GM21381 (cell line): ENCODE results near the gene LPP.

Experiments used
- ATAC-seq: cut with Tn5 transposase; IDR thresholded peaks from one replicate; pipeline ENCODE4 v1.9.1; 2021; ENCODE audit warnings: mild to moderate bottlenecking, moderate library complexity; ENCODE audit not compliant: unreplicated experiment

The LPP gene

DNA sequence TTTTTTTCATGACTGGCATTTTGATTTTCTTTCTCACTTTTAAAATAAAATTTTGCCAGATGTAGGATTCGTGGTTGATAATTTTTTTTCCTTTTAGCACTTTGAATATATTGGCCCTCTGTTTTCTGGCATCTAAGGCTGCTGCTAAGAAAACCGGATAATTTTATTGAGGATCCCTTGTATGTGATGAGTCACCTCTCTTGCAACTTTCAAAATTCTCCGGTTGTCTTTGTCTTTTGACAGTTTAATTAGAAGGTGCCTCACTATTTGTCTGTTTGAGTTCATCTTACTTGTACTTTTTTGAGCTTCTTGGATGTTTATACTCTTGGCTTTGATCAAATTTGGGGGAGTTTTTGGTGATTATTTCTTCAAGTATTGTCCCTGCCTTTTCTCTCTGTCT is 349.7 kb downstream of the LPP start:
- no peak for ATAC-seq

DNA sequence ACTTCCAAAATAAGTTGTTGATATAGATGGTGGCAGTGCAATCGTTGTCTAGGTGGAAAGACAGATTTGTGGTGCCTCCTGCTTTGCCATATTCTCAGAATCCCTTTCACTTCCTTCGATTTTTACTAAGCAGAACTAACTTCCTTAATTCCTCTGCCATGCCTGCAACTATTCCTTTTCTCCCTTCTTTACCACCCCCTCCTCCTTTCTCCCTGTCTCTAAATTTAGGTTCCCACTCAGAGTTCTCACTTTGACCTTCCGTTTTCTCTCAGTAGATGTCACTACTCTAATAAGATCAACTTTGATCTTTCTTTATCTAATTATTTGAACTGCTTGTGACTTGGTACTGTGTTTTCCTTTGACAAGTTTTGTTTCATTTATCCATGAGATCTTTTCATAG is 351.2 kb downstream of the LPP start:
- ATAC-seq = no peak

DNA sequence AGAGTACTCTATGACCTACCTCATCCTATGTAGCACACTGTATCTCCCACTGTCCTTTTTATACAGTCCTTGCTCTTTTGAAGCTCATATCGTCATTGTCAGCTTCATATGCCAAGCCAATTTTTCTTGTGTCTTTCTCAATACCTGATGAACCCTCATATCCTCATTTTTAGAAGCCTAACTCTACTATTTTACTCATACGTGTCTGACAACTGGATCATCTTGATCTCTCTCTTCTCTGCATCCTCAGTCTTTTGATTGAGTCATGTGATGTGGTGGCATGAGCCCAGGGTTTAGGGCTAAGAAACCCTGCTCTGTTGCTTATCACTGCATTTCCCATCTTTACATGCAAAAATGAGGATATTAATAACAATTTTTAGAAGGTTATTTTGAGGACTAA is 352.0 kb downstream of the LPP start:
- ATAC-seq = no peak

DNA sequence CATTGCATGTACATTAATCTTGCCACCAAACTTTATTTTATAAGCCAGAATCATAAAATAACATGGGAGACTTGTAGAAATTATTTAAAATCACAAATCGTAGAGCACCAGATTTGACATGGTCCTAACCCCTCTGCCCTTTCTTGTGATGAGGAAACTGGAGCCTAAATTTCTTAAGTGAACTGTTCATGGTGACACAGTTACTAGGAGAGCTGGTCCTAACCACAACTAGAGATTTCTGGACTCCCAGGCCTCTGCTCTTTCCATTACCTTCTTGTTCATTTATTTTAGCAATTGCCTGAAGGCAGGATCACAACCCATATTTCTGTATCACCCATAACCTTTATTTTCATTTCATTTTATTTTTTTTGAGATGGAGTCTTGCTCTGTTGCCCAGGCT is 352.5 kb downstream of the LPP start:
- ATAC-seq = no peak

DNA sequence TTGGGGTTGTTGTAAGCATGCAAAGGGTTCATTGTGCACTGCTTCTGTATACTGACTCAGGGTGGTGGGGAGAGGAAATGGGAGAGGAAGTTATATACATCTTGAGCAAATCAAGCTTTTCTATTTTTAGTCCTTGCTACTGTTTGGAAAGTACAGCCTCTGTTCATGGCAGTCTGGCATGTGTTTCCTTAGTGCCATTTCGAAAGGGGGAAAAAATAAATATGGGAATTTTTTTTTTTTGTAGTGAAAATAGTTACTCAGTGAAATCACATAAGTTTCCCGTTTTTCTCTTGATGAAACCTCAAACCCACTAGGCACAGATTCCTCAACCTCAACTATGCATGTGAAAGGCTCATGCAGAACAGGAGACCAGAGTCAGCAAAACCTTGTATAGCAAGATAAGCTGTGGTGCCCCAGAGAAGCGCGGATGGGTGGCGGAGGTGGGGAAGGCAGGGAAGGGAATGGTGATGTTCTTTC is 353.3 kb downstream of the LPP start:
- no peak for ATAC-seq

DNA sequence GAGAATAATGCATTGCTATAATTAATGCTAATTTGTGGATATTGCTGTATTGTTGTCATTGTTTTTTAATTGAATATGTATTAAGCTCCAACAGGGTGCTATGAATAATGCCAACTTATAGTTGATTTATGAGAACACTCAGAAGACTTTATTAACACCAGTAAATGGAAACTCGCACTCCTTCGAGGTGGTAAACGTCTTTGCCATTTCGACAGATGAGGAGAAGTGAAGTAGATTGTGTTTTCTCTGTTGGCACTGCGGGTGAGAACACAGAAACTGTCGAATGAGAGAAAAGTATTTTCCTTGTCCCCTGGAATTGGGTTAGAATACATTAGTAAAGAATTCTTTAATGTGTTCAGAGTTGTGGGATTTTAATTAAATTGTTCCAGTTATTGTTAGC is 354.5 kb downstream of the LPP start:
- no peak for ATAC-seq

DNA sequence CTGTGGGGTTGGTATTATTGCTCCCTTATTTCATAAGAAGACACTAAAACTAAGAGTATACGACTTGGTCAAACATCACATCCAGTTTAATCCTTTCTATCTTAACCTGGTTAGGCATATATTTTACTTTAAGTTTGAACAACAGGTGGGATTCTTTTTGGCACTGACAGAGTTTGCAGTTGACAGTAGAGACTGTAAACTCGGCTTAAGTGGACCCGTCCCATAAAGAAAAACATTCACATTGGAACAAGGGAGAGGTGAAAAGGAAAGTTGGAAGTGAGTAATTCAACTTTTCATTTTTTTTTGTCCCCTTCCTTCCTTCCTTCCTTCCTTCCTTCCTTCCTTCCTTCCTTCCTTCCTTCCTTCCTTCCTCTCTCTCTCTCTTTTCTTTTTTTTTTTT is 355.4 kb downstream of the LPP start:
- ATAC-seq = no peak

DNA sequence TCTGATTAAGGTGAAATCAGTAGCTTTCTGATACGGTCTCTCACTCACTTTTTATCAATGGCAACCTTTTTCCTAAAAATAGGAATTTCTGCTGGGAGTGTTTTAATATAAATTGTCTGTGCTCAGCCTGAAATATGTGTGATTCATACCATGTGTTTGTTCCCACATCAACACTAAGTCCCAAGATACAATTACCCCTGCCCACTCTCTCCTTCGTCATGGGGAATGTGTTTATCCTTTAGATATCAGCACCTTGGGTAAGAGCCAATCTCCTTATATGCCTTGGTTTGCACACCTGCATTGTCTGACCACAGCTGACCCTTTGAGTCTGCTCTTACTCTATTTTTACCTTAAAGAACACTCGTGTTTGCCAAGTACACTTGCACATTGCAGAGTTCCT is 356.4 kb downstream of the LPP start:
- ATAC-seq = no peak

DNA sequence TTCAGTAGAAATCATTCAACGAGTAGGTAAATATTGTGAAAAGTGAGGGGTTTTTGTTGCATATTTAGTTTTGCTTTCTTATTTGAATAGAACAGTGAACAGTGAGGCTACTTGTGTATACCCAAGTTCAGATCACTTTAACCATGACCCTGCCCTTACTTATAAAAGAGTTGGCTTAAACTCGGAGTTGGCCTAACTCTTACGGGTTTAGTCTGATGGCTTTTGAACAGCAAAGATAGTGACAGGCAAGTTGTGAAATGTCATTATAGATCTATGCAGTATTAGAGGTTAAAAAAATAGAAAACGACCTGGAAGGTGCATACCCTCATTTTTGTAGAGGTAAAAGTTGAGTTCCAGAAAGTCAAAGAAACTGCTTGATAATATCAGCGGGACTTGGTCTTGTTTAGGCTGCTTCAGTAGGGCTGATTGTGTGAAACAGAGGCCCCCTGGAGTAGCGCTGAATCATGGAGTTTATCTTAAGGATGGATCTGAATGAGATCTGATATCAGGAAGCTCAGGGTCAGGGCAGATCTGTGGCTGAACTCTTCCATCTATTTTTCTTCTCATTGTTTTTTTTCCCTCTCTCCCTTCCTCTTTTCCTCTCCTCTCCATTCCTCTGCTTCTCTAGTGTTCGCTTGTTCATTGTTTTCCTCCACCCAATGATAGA is 359.8 kb downstream of the LPP start:
- ATAC-seq = no peak

DNA sequence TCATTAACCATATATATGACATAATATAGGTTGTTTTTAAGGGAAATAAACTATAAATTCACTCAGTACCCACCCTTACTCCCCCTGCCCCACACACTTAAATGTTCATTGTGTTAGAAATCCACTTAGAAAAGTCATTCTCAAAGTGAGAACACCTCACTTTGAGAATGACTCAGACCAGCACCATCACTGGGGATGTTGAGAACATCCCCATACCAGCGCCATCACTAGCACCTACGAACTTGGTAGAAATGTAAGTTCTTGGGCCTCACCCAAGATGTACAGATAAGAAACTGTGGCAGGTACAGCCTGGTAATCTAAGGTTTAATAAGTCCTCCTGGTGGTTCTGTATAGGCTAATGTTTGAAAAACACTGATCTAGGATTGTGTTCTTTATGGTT is 362.6 kb downstream of the LPP start:
- no peak for ATAC-seq

DNA sequence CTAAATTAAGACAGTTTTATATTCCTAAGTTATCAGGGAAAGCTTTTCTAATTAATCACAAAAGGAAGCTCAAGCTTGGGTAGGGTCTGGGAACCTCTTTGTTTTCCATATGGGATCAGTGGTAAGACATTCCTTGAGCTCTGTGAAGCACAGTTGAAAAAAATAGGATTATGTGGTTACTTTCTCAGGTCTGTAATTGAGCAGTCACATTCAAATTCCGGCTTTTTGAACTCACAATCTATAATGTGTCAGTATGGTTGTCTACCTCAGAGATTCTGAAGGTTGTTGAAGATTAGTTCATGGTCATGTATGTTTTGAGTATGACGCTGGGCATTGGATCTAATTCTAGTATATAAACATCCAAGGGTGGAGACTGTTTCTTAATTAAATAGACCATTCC is 364.5 kb downstream of the LPP start:
- ATAC-seq = no peak

DNA sequence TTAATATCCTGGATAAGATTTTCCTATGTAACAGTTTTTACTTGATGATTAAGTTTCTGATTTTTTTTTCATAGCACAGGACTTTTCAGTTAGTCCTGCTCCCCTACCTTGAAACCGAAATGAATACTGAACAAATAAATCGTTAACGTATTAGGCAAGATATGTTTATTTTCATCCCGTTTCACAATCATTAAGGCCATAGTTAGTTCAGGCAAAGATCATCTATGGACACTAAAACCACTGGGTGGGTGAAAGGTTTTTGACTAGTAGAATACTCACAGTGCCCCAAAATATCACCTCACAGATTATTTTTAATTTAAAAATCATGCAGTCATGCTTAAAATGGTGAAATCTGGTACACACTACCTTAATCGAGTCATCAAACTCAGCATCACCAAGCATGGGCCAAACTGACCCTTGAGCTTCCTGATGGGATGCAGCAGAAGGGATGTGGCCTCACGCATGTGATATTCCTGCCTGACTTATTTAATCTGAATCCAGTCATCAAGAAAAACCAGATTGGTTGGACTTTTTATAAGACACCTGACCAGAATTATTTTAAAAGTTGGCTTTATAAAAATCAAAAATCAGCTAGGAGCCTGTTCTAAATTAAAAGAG is 365.0 kb downstream of the LPP start:
- ATAC-seq = no peak

DNA sequence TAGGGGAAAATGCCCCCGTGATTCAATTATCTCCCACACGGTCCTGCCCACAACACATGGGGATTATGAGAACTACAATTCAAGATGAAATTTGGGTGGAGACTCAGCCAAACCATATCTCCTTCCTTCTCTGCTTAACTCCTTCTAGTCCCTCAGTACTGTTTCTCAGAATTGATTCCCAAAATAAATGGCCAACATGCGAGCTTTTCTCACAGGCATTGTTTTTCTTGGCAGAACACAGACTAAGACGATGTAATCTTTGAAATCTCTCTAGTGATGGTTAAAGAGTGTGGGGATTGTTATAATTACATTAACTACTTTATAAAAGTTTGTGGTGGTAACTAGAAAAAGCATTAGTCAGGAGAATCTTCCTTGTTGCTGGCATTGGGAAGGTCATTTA is 366.5 kb downstream of the LPP start:
- ATAC-seq = no peak

DNA sequence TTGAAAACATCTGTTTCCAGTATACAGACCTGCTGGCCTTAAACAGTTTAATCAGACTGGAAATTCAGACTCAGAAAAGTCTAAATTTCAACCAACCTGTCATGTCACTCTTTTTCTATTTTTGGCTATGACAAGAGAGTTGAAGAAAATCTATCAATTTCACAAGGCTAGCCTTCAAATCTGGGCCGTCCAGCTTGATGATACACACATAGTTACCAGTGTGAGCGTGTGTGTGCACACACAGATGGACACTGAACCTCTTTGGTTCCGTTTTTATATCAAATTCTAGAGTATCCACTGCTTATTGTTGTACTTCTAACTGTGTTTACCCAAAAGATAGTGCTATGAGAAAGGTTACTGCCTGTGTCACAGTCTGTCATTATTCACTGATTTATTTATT is 368.2 kb downstream of the LPP start:
- no peak for ATAC-seq

DNA sequence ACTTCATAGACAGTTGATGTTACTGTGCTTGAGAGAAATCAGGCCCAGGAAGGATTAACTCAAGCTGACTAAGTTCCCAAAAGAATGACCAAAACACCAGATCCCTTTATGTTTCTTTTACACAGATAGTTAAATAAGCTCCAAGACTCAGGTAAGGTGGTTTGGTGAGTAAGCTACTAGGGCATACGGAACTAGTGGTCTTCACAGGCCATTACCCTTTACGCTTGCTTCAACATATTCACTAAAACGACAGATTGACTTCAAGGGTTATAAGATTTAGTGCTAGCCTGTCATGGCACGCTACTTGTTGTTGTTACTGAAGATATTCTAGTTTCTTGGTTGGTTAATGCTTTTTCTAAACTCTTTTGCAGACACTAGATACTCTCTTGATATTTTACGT is 369.3 kb downstream of the LPP start:
- ATAC-seq = no peak

DNA sequence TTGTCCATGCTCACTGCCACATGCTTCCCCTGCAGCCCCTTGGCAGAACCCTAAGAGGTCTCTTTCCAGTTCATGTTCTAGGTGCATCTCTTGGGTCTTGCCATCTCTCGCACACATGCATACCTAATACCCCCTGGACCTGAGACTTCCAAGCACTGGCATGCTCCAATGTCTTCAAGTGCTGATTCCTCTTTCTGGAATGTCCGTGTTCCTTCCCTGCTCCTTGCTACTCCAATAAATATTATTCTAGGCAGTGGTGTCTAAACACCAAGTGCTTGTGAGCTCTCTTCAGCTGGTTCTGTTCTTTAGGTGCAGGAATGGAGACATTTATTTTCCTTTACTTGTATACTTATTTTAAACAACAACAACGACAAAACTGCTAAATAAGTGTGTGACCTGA is 370.1 kb downstream of the LPP start:
- no peak for ATAC-seq

DNA sequence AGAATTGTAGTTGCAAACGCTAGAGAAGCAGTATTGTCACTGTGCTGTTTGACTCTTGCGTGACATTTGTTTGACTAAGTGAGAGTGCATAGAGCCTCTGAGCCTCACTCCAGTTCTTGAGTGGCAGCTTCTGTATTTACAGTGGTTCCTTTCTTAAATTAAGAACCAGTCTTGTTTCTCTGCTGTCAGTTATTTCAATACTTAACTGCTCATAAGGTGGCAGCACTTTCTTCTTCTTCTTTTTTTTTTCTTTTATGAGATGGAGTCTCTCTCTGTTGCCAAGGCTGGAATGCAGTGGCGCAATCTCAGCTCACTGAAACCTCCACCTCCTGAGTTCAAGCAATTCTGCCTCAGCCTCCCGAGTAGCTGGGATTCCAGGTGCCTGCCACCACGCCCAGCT is 372.1 kb downstream of the LPP start:
- ATAC-seq = no peak

DNA sequence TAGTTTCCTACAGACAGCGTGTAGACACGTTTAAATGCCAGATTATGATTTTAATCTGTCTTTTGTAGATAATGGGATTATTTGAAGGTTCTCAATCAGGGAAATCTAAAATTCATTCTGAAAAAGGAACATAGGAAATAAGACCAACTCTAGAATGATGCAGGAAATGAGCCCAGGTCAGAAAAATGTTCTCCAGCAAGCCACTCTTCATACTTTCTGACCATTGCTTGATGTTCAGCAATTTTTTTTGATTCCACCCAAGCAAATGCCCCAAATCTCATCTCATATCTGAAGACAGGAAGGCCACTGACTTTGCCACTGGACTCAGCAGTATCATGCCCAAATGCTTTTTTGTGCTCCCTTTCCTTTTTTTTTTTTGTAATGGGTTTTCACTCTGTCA is 373.4 kb downstream of the LPP start:
- ATAC-seq = no peak

DNA sequence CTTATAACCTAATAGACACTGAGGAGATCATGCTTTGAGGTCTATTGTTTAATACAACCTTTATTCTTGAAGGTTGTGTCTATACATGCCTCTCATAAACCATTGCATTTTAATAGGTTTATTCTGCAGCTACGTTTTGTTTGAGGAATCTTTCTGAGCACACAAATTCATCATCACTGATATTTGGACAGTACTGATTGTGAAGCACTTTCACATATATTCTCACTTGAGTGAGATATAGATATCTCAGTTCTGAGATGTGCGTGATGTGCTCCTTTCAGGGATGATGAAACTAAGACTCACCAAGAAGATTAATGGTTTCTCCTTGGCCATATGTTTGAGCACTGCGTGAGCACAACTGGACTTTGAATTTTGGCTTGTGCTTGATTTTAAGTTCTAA is 374.4 kb downstream of the LPP start:
- ATAC-seq = no peak

DNA sequence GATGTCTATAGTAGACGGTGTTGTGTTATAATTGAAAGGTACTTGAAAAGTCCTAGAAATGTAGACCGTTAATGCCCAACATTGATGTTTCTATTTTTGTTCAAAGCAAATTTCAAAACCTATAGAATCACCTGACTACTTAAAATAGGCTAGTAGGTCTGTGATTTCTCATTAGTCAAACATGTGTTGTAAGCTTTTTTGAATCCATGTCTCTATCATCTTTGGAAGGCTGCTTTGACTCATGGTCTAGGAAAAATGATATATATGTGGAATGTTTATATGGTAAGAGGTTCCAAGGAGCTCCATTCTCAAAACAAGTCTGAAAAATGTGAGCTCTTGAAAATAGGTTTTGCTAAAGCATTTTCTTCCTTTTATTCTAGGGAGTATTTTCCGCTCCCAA is 375.3 kb downstream of the LPP start:
- no peak for ATAC-seq

DNA sequence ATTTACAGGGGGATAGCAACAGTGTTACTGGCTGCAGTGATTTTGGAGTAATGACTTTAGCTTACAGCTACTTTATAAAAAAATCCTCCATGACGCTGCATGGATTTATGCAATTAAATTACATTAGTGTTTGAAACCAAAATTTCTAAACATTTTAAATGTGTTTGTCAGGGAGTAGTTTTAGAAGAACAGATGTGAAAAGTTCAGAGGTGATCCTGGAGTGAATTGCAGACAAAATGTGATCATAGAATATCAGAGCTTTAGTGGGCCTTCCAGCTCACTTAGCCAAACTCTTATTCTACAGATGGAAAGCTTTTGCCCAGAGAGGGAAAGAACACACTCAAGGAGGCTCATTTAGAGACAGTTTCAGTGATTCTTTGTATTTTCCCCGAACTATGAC is 376.3 kb downstream of the LPP start:
- no peak for ATAC-seq

DNA sequence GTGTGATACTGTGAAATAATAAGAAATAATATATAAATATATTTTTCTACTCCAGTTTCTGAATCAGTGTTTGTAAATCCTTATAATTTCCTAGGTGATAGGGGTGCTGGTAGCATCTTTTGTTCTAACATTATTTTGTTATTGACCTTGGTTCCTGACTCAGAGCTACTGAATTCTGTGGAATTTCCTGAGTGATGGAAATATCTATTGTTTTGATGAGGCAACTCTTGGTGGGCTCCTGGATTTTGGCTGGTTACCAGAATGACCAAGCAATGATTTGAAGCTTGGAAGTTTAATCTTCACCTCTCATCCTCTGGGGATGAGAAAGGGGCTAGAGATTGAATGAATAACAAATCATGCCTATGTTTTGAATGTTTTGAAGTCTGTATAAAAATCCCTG is 377.3 kb downstream of the LPP start:
- ATAC-seq = no peak

DNA sequence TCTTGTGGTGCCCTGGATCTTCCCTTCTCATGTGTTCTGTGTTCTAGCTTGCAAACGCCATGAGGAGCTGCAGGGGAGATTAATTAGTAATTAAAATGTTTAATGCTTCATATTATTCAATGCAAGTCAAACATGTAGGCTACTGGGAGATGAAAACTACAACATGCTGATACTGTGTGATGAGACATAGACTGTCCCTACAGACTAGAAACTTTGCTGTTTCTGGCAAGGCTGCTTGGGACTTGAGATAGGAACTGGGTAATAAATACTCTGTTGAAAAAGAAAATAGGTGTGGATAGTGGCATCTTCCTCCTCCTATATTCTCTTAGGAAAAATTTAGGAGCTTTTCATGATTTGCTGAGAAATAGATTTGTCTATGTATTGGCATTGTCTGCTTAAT is 379.2 kb downstream of the LPP start:
- no peak for ATAC-seq
